Spleen (tissue), 11 donors: ENCODE results near the gene ZKSCAN3. TPM values are rescaled to one million over a fixed set of nuclear protein-coding genes. Genes with fewer than 3 reads are reported as not detected.
"Not testable (repeated sequence)": the region's sequence is repeated elsewhere in the genome, so short reads cannot be mapped to it uniquely, and the experiment has no call there.

ENCODE experiments used
- DNase-seq: peaks from one replicate; pipeline ENCODE4 v3.0.0-alpha.2; 2020
- H3K27ac ChIP-seq, 8 donors: fragments of 200-600 bp; sonication (generic) in 7 of 8; 1 replicate in 4 of 8; 2 replicates in 4 of 8; pipeline versions ENCODE4 v1.5.0 to v1.8.0; 2016 to 2021; ENCODE audit warnings: inconsistent platforms in 4 of 8, mild to moderate bottlenecking in 4 of 8, moderate library complexity in 1 of 8
- H3K27me3 ChIP-seq, 7 donors: fragments of 200-600 bp; sonication (generic) in 6 of 7; replicated peaks in 1 of 7; 1 replicate in 4 of 7; 2 replicates in 3 of 7; pipeline versions ENCODE4 v1.5.0 to v1.8.0; 2016 to 2021; ENCODE audit warnings: inconsistent platforms in 3 of 7, mild to moderate bottlenecking in 1 of 7
- H3K36me3 ChIP-seq, 6 donors: fragments of 200-600 bp; sonication (generic) in 5 of 6; 1 replicate in 4 of 6; 2 replicates in 2 of 6; pipeline versions ENCODE4 v1.5.0 to v1.8.0; 2016 to 2021; ENCODE audit warnings: inconsistent platforms in 2 of 6
- H3K4me1 ChIP-seq, 6 donors: fragments of 200-600 bp; sonication (generic) in 5 of 6; 1 replicate in 3 of 6; 2 replicates in 3 of 6; pipeline versions ENCODE4 v1.5.0 to v1.8.0; 2016 to 2021; ENCODE audit warnings: inconsistent platforms in 3 of 6
- H3K4me3 ChIP-seq, 8 donors: fragments of 200-600 bp; sonication (generic) in 7 of 8; 1 replicate in 4 of 8; 2 replicates in 4 of 8; pipeline versions ENCODE4 v1.5.0 to v1.8.0; 2016 to 2021; ENCODE audit warnings: inconsistent platforms in 4 of 8, mild to moderate bottlenecking in 4 of 8, moderate library complexity in 2 of 8
- H3K9me3 ChIP-seq, 8 donors: fragments of 200-600 bp; sonication (generic) in 7 of 8; 1 replicate in 4 of 8; 2 replicates in 4 of 8; pipeline versions ENCODE4 v1.5.0 to v1.8.0; 2016 to 2021; ENCODE audit warnings: inconsistent platforms in 4 of 8
- POLR2A ChIP-seq, 3 donors: fragments of 450-650 bp; IDR thresholded peaks; one replicate each; pipeline ENCODE4 v1.5.1; 2017; ENCODE audit warnings: antibody characterized with exemption in 3 of 3, mild to moderate bottlenecking in 1 of 3
- POLR2AphosphoS5 ChIP-seq, 3 donors: sonication (generic); formaldehyde crosslinking; IDR thresholded peaks; one replicate each; pipeline ENCODE4 v1.5.1; 2017; ENCODE audit warnings: antibody characterized with exemption in 3 of 3
- WGBS, 5 donors: extraction: QIAGEN DNeasy Blood & Tissue Kit in 3 of 5; methylation state at CpG; one replicate each; pipeline versions ENCODE4 v1.1.5 to v1.1.7; 2013 to 2018; 5-methylcytosine and 5-hydroxymethylcytosine counted together
- intact Hi-C: fragments of 100-400 bp; cut with DNase I; formaldehyde crosslinking; loops from one replicate; pipeline ENCODE4 v1.15.0; 2023; ENCODE audit warnings: low total_unique reads
- polyA plus RNA-seq, 3 donors: library from polyadenylated mRNA; stranded (reverse); fragments of 200-250 nt; gene quantifications; one replicate each; pipeline ENCODE4 v1.2.1, GENCODE V29; 2013
- total RNA-seq, 7 donors: library from RNA; depleted of rRNA in 3 of 7; stranded (reverse); fragments of >200 nt in 3 of 7; fragmentation: NEBNext Ultra II Directional in 4 of 7; extraction: Animal tissue kit (Norgen Biotek cat#: 25700) in 4 of 7; gene quantifications; one replicate each; pipeline versions ENCODE4 v1.1.0 to v1.2.1, GENCODE V29; 2016 to 2021
- TF ChIP-seq, protein P1 (sequence below), 11 experiments: fragments of 200-600 bp in 7 of 11; fragments of 450-650 bp in 4 of 11; sonication (generic) in 4 of 11; IDR thresholded peaks in 8 of 11; conservative IDR thresholded peaks in 3 of 11; 1 replicate in 7 of 11; 2 replicates in 4 of 11; pipeline versions ENCODE4 v1.4.0 to v1.8.0; 2016 to 2021; ENCODE audit warnings: antibody characterized with exemption in 11 of 11, inconsistent platforms in 4 of 11, mild to moderate bottlenecking in 1 of 11
- donor health status: healthy with polysubstance abuse.
- donor health status: DM: no; HTN: no; CAD: no; lungs with moderate emphysema.
- donor health status: DM: no; HTN: no; CAD: no.
- donor health status: Bipolar disorder and iron deficiency.
- donor health status: healthy.
- donor health status: DM: no; HTN: no; CAD: no.
- donor health status: DM: yes; HTN: yes; CAD: no.

ZKSCAN3 gene
- total and polyA plus RNA-seq, 10 donors: 1.0 to 8.4 (median 6.7) TPM

- 91 to 96% (median 91%) methylated on average over 23 of the region's 23 CpGs for WGBS, 5 donors
- Histone ChIP-seq H3K9me3 (no peaks in the 10 kb centered on the region), H3K36me3 (no peaks in the 10 kb centered on the region), H3K27ac (no peak overlapping the region), H3K4me3 (no peak overlapping the region), H3K27me3 (no peaks in the 10 kb centered on the region), H3K4me1 (no peaks in the 10 kb centered on the region)
- TF ChIP-seq, protein P1, sequence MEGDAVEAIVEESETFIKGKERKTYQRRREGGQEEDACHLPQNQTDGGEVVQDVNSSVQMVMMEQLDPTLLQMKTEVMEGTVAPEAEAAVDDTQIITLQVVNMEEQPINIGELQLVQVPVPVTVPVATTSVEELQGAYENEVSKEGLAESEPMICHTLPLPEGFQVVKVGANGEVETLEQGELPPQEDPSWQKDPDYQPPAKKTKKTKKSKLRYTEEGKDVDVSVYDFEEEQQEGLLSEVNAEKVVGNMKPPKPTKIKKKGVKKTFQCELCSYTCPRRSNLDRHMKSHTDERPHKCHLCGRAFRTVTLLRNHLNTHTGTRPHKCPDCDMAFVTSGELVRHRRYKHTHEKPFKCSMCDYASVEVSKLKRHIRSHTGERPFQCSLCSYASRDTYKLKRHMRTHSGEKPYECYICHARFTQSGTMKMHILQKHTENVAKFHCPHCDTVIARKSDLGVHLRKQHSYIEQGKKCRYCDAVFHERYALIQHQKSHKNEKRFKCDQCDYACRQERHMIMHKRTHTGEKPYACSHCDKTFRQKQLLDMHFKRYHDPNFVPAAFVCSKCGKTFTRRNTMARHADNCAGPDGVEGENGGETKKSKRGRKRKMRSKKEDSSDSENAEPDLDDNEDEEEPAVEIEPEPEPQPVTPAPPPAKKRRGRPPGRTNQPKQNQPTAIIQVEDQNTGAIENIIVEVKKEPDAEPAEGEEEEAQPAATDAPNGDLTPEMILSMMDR (IDR thresholded peaks at IDR 0.05 in 8 of 11, conservative IDR thresholded peaks at IDR 0.05 in 3 of 11): no peak
- TF ChIP-seq POLR2AphosphoS5 (IDR thresholded peaks at IDR 0.05) (no peak), POLR2A (IDR thresholded peaks at IDR 0.05) (no peak)
- intact Hi-C loops: no loop called here
- DNase-seq: no peak
These were observed 36.8 kb upstream of the ZKSCAN3 start for GRCh38 chr6:28312939-28313338.

- no peaks in the 10 kb centered on the region for H3K27me3 ChIP-seq
- TF ChIP-seq POLR2A (IDR thresholded peaks at IDR 0.05): no peak
- TF ChIP-seq POLR2AphosphoS5 (IDR thresholded peaks at IDR 0.05): no peak
- TF ChIP-seq, protein P1 (IDR thresholded peaks at IDR 0.05 in 8 of 11, conservative IDR thresholded peaks at IDR 0.05 in 3 of 11): no peak
- no peak overlapping the region for H3K4me3 ChIP-seq
- H3K27ac ChIP-seq: no peak overlapping the region
- peaks cover 0 to 4% (median 2%) of the 10 kb centered on the region in 8 donors for H3K9me3 ChIP-seq
- H3K36me3 ChIP-seq: no peaks in the 10 kb centered on the region
- DNase-seq: no peak
- no peaks in the 10 kb centered on the region for H3K4me1 ChIP-seq
- intact Hi-C loops: no loop called here
- 79 to 94% (median 85%) methylated on average over 3 of the region's 3 CpGs for WGBS, 5 donors
These were observed 34.1 kb upstream of the ZKSCAN3 start for GRCh38 chr6:28315628-28316027.

- H3K4me1 ChIP-seq, H3K36me3 ChIP-seq, H3K27ac ChIP-seq, H3K4me3 ChIP-seq, DNase-seq, H3K27me3 ChIP-seq, intact Hi-C loops: not testable (repeated sequence)
- peaks cover 0 to 10% (median 7%) of the 10 kb centered on the region in 8 donors for H3K9me3 ChIP-seq
- 93 to 96% (median 94%) methylated on average over 8 of the region's 8 CpGs for WGBS, 5 donors
These were observed 31.9 kb upstream of the ZKSCAN3 start for GRCh38 chr6:28317866-28318265.

DNA sequence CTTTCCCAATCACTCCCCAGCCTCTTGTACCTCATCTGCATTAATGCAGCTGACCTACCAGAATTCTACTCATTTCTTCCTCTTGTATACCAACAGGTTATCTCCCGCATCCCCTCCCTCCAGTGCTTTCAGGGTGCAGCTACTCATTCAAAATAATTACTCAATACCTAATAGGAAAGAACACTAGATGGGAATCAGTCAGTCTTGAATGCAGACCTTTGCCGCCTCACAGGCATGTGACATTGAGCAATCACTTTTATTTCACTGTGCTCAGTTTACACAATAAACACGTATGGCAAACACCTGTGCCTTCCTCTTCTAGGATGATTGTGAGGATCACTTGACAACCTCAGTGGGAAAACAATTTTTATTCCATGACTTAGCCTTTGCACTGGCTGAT is 27.1 kb upstream of the ZKSCAN3 start:
- 78 to 91% (median 89%) methylated on average over 3 of the region's 3 CpGs for WGBS, 5 donors
- no peak for TF ChIP-seq POLR2A (IDR thresholded peaks at IDR 0.05)
- TF ChIP-seq POLR2AphosphoS5 (IDR thresholded peaks at IDR 0.05): no peak
- TF ChIP-seq, protein P1 (IDR thresholded peaks at IDR 0.05 in 8 of 11, conservative IDR thresholded peaks at IDR 0.05 in 3 of 11): no peak
- Histone ChIP-seq H3K27me3 (no peaks in the 10 kb centered on the region), H3K4me1 (no peaks in the 10 kb centered on the region), H3K27ac (no peak overlapping the region), H3K36me3 (peaks cover 14 to 31% (median 26%) of the 10 kb centered on the region in 6 donors), H3K4me3 (no peak overlapping the region), H3K9me3 (peaks cover 15 to 51% (median 43%) of the 10 kb centered on the region in 8 donors)
- DNase-seq: no peak
- intact Hi-C loops: no loop called here
